GM12878 (cell line): ENCODE results near the gene DEPDC1B. TPM values are rescaled to one million over a fixed set of nuclear protein-coding genes. Genes with fewer than 3 reads are reported as not detected.
A peak's percentile ranks its signal among the peaks of the same experiment; 100 is the strongest.

Experiments used
- CHD2 ChIP-seq: IDR thresholded peaks from 2 replicates; pipeline ENCODE4 v1.6.1; 2011; ENCODE audit warnings: low read depth, low read length, improper control_type of control experiment, borderline replicate concordance
- CREB1 ChIP-seq: IDR thresholded peaks from 2 replicates; pipeline ENCODE4 v1.6.1; 2012; ENCODE audit warnings: low read depth, mild to moderate bottlenecking, inconsistent platforms
- CREM ChIP-seq: IDR thresholded peaks from 2 replicates; pipeline ENCODE4 v1.6.1; 2014; ENCODE audit warnings: antibody characterized with exemption, low read depth
- ELK1 ChIP-seq: IDR thresholded peaks from 2 replicates; pipeline ENCODE4 v1.6.1; 2012; ENCODE audit warnings: low read depth, low read length, improper control_type of control experiment
- ETV6 ChIP-seq, 2 experiments: fragments of 450-650 bp in 1 of 2; IDR thresholded peaks in 1 of 2; conservative IDR thresholded peaks in 1 of 2; 2 replicates each; pipeline ENCODE4 v1.6.1; 2014; ENCODE audit warnings: antibody characterized with exemption in 1 of 2, borderline replicate concordance in 1 of 2, low read depth in 1 of 2, mild to moderate bottlenecking in 1 of 2, moderate library complexity in 1 of 2
- HDAC6 ChIP-seq: fragments of 200-600 bp; sonication (generic); IDR thresholded peaks from one replicate; pipeline ENCODE4 v1.8.0; 2017; ENCODE audit warnings: antibody characterized with exemption; ENCODE audit not compliant: unreplicated experiment
- HDGF ChIP-seq: fragments of 450-650 bp; IDR thresholded peaks from 2 replicates; pipeline ENCODE4 v1.6.1; 2016; ENCODE audit warnings: antibody characterized with exemption
- IKZF1 ChIP-seq: fragments of 450-650 bp; conservative IDR thresholded peaks from 2 replicates; pipeline ENCODE4 v1.6.1; 2017; ENCODE audit warnings: antibody characterized with exemption, mild to moderate bottlenecking
- KLF5 ChIP-seq: fragments of 450-650 bp; IDR thresholded peaks from 2 replicates; pipeline ENCODE4 v1.6.1; 2014; ENCODE audit warnings: mild to moderate bottlenecking; ENCODE audit not compliant: partially characterized antibody
- MLLT1 ChIP-seq: fragments of 450-650 bp; IDR thresholded peaks from 2 replicates; pipeline ENCODE4 v1.6.1; 2016; ENCODE audit warnings: mild to moderate bottlenecking
- NFYB ChIP-seq: IDR thresholded peaks from 2 replicates; pipeline ENCODE4 v1.6.1; 2011; ENCODE audit warnings: low read depth, mild to moderate bottlenecking, low read length, improper control_type of control experiment, moderate library complexity; ENCODE audit not compliant: insufficient read depth
- PML ChIP-seq: IDR thresholded peaks from 2 replicates; pipeline ENCODE4 v1.6.1; 2012; ENCODE audit warnings: low read length, inconsistent platforms
- POLR2AphosphoS2 ChIP-seq: IDR thresholded peaks from 2 replicates; pipeline ENCODE4 v1.6.1; 2011; ENCODE audit warnings: low read depth, mild to moderate bottlenecking, low read length, improper control_type of control experiment, moderate library complexity
- POLR2AphosphoS5 ChIP-seq: IDR thresholded peaks from 2 replicates; pipeline ENCODE4 v1.6.1; 2011; ENCODE audit warnings: mild to moderate bottlenecking, low read length, inconsistent platforms
- RAD51 ChIP-seq: fragments of 450-650 bp; IDR thresholded peaks from 2 replicates; pipeline ENCODE4 v1.6.1; 2016; ENCODE audit warnings: moderate library complexity, mild to moderate bottlenecking, inconsistent platforms
- RFX5 ChIP-seq: IDR thresholded peaks from 2 replicates; pipeline ENCODE4 v1.6.1; 2011; ENCODE audit warnings: low read depth, low read length, improper control_type of control experiment
- RUNX3 ChIP-seq: IDR thresholded peaks from 2 replicates; pipeline ENCODE4 v1.6.1; 2012; ENCODE audit warnings: low read length, inconsistent platforms
- ZZZ3 ChIP-seq: IDR thresholded peaks from 2 replicates; pipeline ENCODE4 v1.6.1; 2011; ENCODE audit warnings: low read depth; ENCODE audit not compliant: control insufficient read depth, insufficient read length
- polyA plus RNA-seq, 11 experiments: library from polyadenylated mRNA; depleted of rRNA in 4 of 11; unstranded in 6 of 11; stranded (reverse) in 5 of 11; fragments of >200 nt; fragmentation: Nextera tagmentation in 4 of 11; fragmentation: Illumina TruSeq in 1 of 11; extraction: Ambion mirVana in 4 of 11; extraction: Trizol in 1 of 11; gene quantifications; 1 replicate in 1 of 11; 2 replicates in 10 of 11; pipeline versions ENCODE4 v1.2.1 to v1.2.3, GENCODE V29; 2011 to 2016; ENCODE audit warnings: inconsistent platforms in 2 of 11, missing spikeins in 2 of 11, low read depth in 1 of 11
- total RNA-seq, 4 experiments: library from RNA; depleted of rRNA in 3 of 4; stranded (reverse); fragments of >200 nt in 3 of 4; fragmentation: Illumina TruSeq in 1 of 4; extraction: Trizol in 1 of 4; gene quantifications; 2 replicates each; pipeline versions ENCODE4 v1.2.1 to v1.2.3, GENCODE V29; 2013 to 2021
- TF ChIP-seq, protein P1 (sequence below): fragments of 450-650 bp; IDR thresholded peaks from 2 replicates; pipeline ENCODE4 v1.6.1; 2016; ENCODE audit warnings: mild to moderate bottlenecking

Gene DEPDC1B
- total and polyA plus RNA-seq, 10 of the 15 experiments (the other 5 are each of a cell fraction or from before 2014, with no cell fraction given) = 29.7 to 56.5 (median 35.5) TPM

DNA sequence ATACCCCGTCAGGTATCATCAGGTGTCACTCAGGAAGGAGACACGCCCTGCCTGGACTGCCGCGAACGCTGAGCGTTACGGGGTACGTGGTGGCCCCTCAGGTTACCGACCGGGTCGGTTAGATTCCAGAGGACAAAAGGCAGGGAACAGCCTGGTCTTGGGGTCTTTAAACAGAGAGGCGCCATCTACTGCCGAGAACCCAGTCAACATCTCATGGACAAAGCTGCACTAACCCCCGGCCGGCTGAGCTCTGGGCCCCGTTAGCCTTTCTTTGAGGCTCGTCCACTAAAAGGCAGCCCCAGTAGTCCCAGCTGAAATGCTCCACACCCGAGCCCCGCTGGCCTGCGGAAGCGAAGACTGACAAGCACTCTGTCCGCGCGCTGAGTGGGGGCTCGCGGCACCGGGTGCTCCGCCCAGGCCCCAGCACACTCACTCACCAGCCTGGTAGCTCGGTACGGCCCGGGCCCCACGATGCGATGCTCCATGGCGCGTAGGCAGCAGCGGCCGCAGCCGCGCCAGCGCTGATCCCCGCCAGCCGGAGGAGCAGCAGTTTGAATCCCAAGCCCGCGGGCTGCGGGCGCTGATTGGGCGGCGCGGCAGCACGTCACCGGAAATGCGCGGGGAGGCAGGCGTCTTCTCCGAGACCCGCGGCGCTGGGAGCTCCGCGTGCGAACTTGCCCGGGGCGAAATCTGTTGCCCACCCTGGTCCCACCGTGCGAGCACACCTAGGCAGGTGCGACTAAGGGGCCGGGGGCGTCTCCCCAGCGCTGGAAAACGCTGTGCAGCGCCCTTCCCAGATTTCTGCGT is at the start of gene DEPDC1B (continued):
- TF ChIP-seq NFYB (peak; percentile 95), RUNX3 (no peak), HDAC6 (no peak), POLR2AphosphoS2 (no peak), MLLT1 (0 out of 2 replicates have a peak, but pooled peaks have one; percentile 26), ETV6 (conservative IDR thresholded peaks at IDR 0.05 in 1 of 2, IDR thresholded peaks at IDR 0.05 in 1 of 2; ENCODE audit: borderline replicate concordance in 1 of 2, low read depth in 1 of 2) (no peak), RAD51 (no peak), CHD2 (peak; percentile 65), IKZF1 (peak; percentile 65), CREB1 (peak; percentile 95), RFX5 (no peak), KLF5 (no peak), PML (no peak), HDGF (no peak), CREM (peak; percentile 93), ZZZ3 (no peak), ELK1 (peak; percentile 78), POLR2AphosphoS5 (peak; percentile 69)
- TF ChIP-seq, protein P1, sequence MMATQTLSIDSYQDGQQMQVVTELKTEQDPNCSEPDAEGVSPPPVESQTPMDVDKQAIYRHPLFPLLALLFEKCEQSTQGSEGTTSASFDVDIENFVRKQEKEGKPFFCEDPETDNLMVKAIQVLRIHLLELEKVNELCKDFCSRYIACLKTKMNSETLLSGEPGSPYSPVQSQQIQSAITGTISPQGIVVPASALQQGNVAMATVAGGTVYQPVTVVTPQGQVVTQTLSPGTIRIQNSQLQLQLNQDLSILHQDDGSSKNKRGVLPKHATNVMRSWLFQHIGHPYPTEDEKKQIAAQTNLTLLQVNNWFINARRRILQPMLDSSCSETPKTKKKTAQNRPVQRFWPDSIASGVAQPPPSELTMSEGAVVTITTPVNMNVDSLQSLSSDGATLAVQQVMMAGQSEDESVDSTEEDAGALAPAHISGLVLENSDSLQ = peak; percentile 90
